ENCODE results near the gene FES.

GRCh38 chr15:90879730-90880366, 4.5 kb upstream of the FES start:
- TF ChIP-seq GATA3 (IDR thresholded peaks at IDR 0.05; ENCODE audit: low read depth, low read length) (no peak), GATA2 (IDR thresholded peaks at IDR 0.05; ENCODE audit: low read depth, low read length) (no peak)
